GM23338 (cell line): ENCODE data around the gene POLR3E. TPM values are rescaled to one million over a fixed set of nuclear protein-coding genes. Genes with fewer than 3 reads are reported as not detected.

Experiments
- ATAC-seq: fragments of 200-7000 bp; cut with Tn5 transposase; 3 replicates; pipeline ENCODE4 v1.9.1; 2020
- DNase-seq: peaks from one replicate; pipeline ENCODE4 v3.0.0-alpha.2; 2015; ENCODE audit warnings: low spot score
- H2AFZ ChIP-seq: fragments of 200-600 bp; sonication (generic); 2 replicates; pipeline ENCODE4 v1.8.0; 2016; ENCODE audit warnings: antibody characterized with exemption, mild to moderate bottlenecking, moderate library complexity
- H3F3A ChIP-seq: fragments of 200-600 bp; sonication (generic); replicated peaks from 2 replicates; pipeline ENCODE4 v1.8.0; 2017; ENCODE audit warnings: antibody characterized with exemption, mixed run types, low read depth
- H3K27ac ChIP-seq: fragments of 200-600 bp; sonication (generic); 2 replicates; pipeline ENCODE4 v1.6.1; 2016; ENCODE audit warnings: low read depth
- H3K27me3 ChIP-seq: fragments of 200-600 bp; sonication (generic); 2 replicates; pipeline ENCODE4 v1.8.0; 2016; ENCODE audit warnings: mild to moderate bottlenecking, mixed run types, moderate library complexity; ENCODE audit not compliant: insufficient read depth
- H3K36me3 ChIP-seq: fragments of 200-600 bp; sonication (generic); 2 replicates; pipeline ENCODE4 v1.8.0; 2016; ENCODE audit warnings: mild to moderate bottlenecking; ENCODE audit not compliant: insufficient read depth
- H3K4me1 ChIP-seq: fragments of 200-600 bp; sonication (generic); 2 replicates; pipeline ENCODE4 v1.8.0; 2016; ENCODE audit warnings: mild to moderate bottlenecking, moderate library complexity; ENCODE audit not compliant: insufficient read depth
- H3K4me2 ChIP-seq: fragments of 200-600 bp; sonication (generic); 2 replicates; pipeline ENCODE4 v1.7.1; 2017; ENCODE audit warnings: mixed run types
- H3K4me3 ChIP-seq: fragments of 200-600 bp; sonication (generic); 2 replicates; pipeline ENCODE4 v1.6.1; 2016; ENCODE audit warnings: mixed run types
- H3K79me2 ChIP-seq: fragments of 200-600 bp; sonication (generic); replicated peaks from 2 replicates; pipeline ENCODE4 v1.8.0; 2017; ENCODE audit warnings: mild to moderate bottlenecking; ENCODE audit not compliant: insufficient read depth
- H3K9me2 ChIP-seq: fragments of 200-600 bp; sonication (generic); 2 replicates; pipeline ENCODE4 v1.8.0; 2017; ENCODE audit not compliant: insufficient read depth
- H4K20me1 ChIP-seq: fragments of 200-600 bp; sonication (generic); replicated peaks from 2 replicates; pipeline ENCODE4 v1.8.0; 2017; ENCODE audit warnings: mild to moderate bottlenecking; ENCODE audit not compliant: insufficient read depth
- H3K27ac Mint-ChIP-seq: 2 replicates; pipeline ENCODE4 v1.8.0; 2020; ENCODE audit warnings: inconsistent platforms, mild to moderate bottlenecking, moderate library complexity, mixed read lengths
- H3K27me3 Mint-ChIP-seq: 3 replicates; pipeline ENCODE4 v1.8.0; 2022; ENCODE audit warnings: low read depth, mild to moderate bottlenecking, moderate library complexity, mixed read lengths, inconsistent platforms; ENCODE audit not compliant: insufficient read depth, poor library complexity
- H3K36me3 Mint-ChIP-seq: 3 replicates; pipeline ENCODE4 v1.8.0; 2021; ENCODE audit warnings: low read depth, mild to moderate bottlenecking, inconsistent platforms, moderate library complexity, mixed read lengths
- H3K4me1 Mint-ChIP-seq: 3 replicates; pipeline ENCODE4 v1.8.0; 2020; ENCODE audit warnings: mild to moderate bottlenecking, inconsistent platforms, mixed read lengths
- H3K4me3 Mint-ChIP-seq: 3 replicates; pipeline ENCODE4 v1.8.0; 2021; ENCODE audit warnings: moderate library complexity, mild to moderate bottlenecking, inconsistent platforms, mixed read lengths
- H3K9me3 Mint-ChIP-seq: 3 replicates; pipeline ENCODE4 v1.8.0; 2020; ENCODE audit warnings: moderate library complexity, mild to moderate bottlenecking, inconsistent platforms, mixed read lengths
- CREB1 ChIP-seq: fragments of 250-450 bp; sonication (Bioruptor Pico); IDR thresholded peaks from 2 replicates; pipeline ENCODE4 v1.5.0; 2020; ENCODE audit warnings: low read depth, mild to moderate bottlenecking, moderate library complexity
- EZH2 ChIP-seq: fragments of 200-600 bp; sonication (generic); IDR thresholded peaks from one replicate; pipeline ENCODE4 v1.8.0; 2017; ENCODE audit warnings: antibody characterized with exemption, mild to moderate bottlenecking, low read depth; ENCODE audit not compliant: unreplicated experiment
- EZH2phosphoT487 ChIP-seq: fragments of 200-600 bp; sonication (generic); IDR thresholded peaks from one replicate; pipeline ENCODE4 v1.8.1; 2018; ENCODE audit warnings: antibody characterized with exemption; ENCODE audit not compliant: unreplicated experiment
- POLR2AphosphoS5 ChIP-seq: IDR thresholded peaks from 2 replicates; pipeline ENCODE4 v1.6.1; 2016; ENCODE audit warnings: antibody characterized with exemption, low read depth
- ZNF114 ChIP-seq: fragments of 250-450 bp; sonication (Bioruptor Pico); IDR thresholded peaks from 2 replicates; pipeline ENCODE4 v1.5.0; 2020; ENCODE audit warnings: mild to moderate bottlenecking, moderate library complexity
- polyA plus RNA-seq: library from polyadenylated mRNA; unstranded; fragments of >200 nt; fragmentation: Nextera tagmentation; extraction: Ambion mirVana; gene quantifications from 2 replicates; pipeline ENCODE4 v1.2.1, GENCODE V29; 2016
- total RNA-seq: library from RNA; depleted of rRNA; stranded (reverse); fragments of >200 nt; shearing (Covaris generic); gene quantifications from 2 replicates; pipeline ENCODE4 v1.2.3, GENCODE V29; 2014
- TF ChIP-seq, protein P1 (sequence below): fragments of 250-450 bp; sonication (Bioruptor Pico); IDR thresholded peaks from 2 replicates; pipeline ENCODE4 v1.5.0; 2020; ENCODE audit warnings: mild to moderate bottlenecking, moderate library complexity
- TF ChIP-seq, protein P2 (sequence below): IDR thresholded peaks from 2 replicates; pipeline ENCODE4 v1.6.1; 2016; ENCODE audit warnings: antibody characterized with exemption
- TF ChIP-seq, protein P3 (sequence below), 2 experiments: fragments of 200-600 bp in 1 of 2; sonication (generic) in 1 of 2; conservative IDR thresholded peaks; 2 replicates each; pipeline versions ENCODE4 v1.5.1 to v1.6.1; 2016 to 2017; ENCODE audit warnings: antibody characterized with exemption in 2 of 2, low read depth in 2 of 2, mild to moderate bottlenecking in 2 of 2, moderate library complexity in 1 of 2
- TF ChIP-seq, protein P4 (sequence below): IDR thresholded peaks from one replicate; pipeline ENCODE4 v1.6.1; 2018; ENCODE audit warnings: antibody characterized with exemption; ENCODE audit not compliant: unreplicated experiment

The POLR3E gene
- total and polyA plus RNA-seq, 2 experiments from 2014 or later, result 62.7 to 141 TPM

DNA sequence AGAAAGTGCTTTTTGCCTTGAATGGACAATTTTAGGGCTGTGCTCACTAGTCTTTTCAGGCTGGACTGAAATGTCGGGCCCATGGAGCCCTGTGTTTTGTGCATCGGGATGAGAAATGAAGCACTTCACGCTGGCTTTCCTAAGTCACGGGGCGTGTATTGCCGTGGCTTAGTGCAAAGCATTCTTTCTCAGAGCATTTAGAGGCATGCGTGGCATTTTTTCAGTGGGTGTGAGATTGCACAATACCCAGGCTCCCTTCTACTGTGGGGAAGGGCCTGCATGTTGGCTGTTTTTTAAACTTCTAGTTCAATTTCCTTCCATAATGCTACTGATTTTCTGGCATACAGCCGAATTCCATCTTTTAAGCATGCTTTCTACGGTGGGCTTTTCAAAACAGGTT is 12.6 kb upstream of the POLR3E start (continued):
- TF ChIP-seq, protein P1, sequence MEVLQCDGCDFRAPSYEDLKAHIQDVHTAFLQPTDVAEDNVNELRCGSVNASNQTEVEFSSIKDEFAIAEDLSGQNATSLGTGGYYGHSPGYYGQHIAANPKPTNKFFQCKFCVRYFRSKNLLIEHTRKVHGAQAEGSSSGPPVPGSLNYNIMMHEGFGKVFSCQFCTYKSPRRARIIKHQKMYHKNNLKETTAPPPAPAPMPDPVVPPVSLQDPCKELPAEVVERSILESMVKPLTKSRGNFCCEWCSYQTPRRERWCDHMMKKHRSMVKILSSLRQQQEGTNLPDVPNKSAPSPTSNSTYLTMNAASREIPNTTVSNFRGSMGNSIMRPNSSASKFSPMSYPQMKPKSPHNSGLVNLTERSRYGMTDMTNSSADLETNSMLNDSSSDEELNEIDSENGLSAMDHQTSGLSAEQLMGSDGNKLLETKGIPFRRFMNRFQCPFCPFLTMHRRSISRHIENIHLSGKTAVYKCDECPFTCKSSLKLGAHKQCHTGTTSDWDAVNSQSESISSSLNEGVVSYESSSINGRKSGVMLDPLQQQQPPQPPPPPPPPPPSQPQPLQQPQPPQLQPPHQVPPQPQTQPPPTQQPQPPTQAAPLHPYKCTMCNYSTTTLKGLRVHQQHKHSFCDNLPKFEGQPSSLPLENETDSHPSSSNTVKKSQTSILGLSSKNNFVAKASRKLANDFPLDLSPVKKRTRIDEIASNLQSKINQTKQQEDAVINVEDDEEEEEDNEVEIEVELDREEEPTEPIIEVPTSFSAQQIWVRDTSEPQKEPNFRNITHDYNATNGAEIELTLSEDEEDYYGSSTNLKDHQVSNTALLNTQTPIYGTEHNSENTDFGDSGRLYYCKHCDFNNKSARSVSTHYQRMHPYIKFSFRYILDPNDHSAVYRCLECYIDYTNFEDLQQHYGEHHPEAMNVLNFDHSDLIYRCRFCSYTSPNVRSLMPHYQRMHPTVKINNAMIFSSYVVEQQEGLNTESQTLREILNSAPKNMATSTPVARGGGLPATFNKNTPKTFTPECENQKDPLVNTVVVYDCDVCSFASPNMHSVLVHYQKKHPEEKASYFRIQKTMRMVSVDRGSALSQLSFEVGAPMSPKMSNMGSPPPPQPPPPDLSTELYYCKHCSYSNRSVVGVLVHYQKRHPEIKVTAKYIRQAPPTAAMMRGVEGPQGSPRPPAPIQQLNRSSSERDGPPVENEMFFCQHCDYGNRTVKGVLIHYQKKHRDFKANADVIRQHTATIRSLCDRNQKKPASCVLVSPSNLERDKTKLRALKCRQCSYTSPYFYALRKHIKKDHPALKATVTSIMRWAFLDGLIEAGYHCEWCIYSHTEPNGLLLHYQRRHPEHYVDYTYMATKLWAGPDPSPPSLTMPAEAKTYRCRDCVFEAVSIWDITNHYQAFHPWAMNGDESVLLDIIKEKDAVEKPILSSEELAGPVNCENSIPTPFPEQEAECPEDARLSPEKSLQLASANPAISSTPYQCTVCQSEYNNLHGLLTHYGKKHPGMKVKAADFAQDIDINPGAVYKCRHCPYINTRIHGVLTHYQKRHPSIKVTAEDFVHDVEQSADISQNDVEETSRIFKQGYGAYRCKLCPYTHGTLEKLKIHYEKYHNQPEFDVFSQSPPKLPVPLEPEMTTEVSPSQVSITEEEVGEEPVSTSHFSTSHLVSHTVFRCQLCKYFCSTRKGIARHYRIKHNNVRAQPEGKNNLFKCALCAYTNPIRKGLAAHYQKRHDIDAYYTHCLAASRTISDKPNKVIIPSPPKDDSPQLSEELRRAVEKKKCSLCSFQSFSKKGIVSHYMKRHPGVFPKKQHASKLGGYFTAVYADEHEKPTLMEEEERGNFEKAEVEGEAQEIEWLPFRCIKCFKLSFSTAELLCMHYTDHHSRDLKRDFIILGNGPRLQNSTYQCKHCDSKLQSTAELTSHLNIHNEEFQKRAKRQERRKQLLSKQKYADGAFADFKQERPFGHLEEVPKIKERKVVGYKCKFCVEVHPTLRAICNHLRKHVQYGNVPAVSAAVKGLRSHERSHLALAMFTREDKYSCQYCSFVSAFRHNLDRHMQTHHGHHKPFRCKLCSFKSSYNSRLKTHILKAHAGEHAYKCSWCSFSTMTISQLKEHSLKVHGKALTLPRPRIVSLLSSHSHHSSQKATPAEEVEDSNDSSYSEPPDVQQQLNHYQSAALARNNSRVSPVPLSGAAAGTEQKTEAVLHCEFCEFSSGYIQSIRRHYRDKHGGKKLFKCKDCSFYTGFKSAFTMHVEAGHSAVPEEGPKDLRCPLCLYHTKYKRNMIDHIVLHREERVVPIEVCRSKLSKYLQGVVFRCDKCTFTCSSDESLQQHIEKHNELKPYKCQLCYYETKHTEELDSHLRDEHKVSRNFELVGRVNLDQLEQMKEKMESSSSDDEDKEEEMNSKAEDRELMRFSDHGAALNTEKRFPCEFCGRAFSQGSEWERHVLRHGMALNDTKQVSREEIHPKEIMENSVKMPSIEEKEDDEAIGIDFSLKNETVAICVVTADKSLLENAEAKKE (CRISPR knock-in tag), result no peak
- TF ChIP-seq, protein P2, sequence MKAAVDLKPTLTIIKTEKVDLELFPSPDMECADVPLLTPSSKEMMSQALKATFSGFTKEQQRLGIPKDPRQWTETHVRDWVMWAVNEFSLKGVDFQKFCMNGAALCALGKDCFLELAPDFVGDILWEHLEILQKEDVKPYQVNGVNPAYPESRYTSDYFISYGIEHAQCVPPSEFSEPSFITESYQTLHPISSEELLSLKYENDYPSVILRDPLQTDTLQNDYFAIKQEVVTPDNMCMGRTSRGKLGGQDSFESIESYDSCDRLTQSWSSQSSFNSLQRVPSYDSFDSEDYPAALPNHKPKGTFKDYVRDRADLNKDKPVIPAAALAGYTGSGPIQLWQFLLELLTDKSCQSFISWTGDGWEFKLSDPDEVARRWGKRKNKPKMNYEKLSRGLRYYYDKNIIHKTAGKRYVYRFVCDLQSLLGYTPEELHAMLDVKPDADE, result no peak
- no peak for TF ChIP-seq ZNF114 (CRISPR knock-in tag)
- no peak for TF ChIP-seq POLR2AphosphoS5
- TF ChIP-seq, protein P3, sequence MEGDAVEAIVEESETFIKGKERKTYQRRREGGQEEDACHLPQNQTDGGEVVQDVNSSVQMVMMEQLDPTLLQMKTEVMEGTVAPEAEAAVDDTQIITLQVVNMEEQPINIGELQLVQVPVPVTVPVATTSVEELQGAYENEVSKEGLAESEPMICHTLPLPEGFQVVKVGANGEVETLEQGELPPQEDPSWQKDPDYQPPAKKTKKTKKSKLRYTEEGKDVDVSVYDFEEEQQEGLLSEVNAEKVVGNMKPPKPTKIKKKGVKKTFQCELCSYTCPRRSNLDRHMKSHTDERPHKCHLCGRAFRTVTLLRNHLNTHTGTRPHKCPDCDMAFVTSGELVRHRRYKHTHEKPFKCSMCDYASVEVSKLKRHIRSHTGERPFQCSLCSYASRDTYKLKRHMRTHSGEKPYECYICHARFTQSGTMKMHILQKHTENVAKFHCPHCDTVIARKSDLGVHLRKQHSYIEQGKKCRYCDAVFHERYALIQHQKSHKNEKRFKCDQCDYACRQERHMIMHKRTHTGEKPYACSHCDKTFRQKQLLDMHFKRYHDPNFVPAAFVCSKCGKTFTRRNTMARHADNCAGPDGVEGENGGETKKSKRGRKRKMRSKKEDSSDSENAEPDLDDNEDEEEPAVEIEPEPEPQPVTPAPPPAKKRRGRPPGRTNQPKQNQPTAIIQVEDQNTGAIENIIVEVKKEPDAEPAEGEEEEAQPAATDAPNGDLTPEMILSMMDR (conservative IDR thresholded peaks at IDR 0.05; ENCODE audit: low read depth in 2 of 2), result no peak
- TF ChIP-seq EZH2phosphoT487, result no peak

DNA sequence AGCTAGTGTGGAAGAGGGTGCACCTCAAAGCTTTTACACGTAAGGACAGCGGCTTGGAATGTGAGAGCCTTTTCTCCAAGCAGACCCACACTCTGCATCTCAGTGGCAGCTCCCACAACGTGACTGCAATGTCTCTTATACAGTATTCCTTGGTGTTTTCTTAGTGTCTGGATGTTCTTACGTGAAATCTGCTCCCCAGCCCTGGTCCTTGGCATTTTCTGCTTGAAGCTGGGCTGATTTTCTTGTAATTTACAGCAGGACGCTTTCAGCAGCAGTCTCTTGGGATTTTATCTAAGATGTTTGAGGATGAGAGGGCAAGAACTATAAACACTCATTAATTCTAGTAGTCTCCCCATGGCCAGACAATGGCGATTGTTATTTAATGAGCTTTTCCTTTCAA is 12.1 kb upstream of the POLR3E start:
- H3K9me2 ChIP-seq, result no peaks in the 10 kb centered on the region
- ATAC-seq (peak; percentile 51), DNase-seq (no peak)
- no peaks in the 10 kb centered on the region for H4K20me1 ChIP-seq
- Mint-ChIP-seq H3K27me3 (no peaks in the 10 kb centered on the region), H3K9me3 (peaks cover 6% of the 10 kb centered on the region; the same call in 2 of the 3 replicates), H3K4me3 (no peak overlapping the region), H3K4me1 (peaks cover 10% of the 10 kb centered on the region), H3K27ac (peak overlapping the region; percentile 66), H3K36me3 (peaks cover 43% of the 10 kb centered on the region)
- H3K4me1 ChIP-seq, result peaks cover 10% of the 10 kb centered on the region
- H3K36me3 ChIP-seq, result peaks cover 22% of the 10 kb centered on the region
- peaks cover 8% of the 10 kb centered on the region; the same call in 1 of the 2 replicates for H3F3A ChIP-seq
- H3K27me3 ChIP-seq, result no peaks in the 10 kb centered on the region
- no peaks in the 10 kb centered on the region for H3K79me2 ChIP-seq
- peak overlapping the region; percentile 46; the same call in 1 of the 2 replicates for H3K4me2 ChIP-seq
- TF ChIP-seq, protein P3 (conservative IDR thresholded peaks at IDR 0.05; ENCODE audit: low read depth in 2 of 2), result no peak
- no peak for TF ChIP-seq CREB1 (CRISPR knock-in tag)
- no peak for TF ChIP-seq POLR2AphosphoS5
- TF ChIP-seq EZH2phosphoT487, result no peak
- TF ChIP-seq, protein P4, sequence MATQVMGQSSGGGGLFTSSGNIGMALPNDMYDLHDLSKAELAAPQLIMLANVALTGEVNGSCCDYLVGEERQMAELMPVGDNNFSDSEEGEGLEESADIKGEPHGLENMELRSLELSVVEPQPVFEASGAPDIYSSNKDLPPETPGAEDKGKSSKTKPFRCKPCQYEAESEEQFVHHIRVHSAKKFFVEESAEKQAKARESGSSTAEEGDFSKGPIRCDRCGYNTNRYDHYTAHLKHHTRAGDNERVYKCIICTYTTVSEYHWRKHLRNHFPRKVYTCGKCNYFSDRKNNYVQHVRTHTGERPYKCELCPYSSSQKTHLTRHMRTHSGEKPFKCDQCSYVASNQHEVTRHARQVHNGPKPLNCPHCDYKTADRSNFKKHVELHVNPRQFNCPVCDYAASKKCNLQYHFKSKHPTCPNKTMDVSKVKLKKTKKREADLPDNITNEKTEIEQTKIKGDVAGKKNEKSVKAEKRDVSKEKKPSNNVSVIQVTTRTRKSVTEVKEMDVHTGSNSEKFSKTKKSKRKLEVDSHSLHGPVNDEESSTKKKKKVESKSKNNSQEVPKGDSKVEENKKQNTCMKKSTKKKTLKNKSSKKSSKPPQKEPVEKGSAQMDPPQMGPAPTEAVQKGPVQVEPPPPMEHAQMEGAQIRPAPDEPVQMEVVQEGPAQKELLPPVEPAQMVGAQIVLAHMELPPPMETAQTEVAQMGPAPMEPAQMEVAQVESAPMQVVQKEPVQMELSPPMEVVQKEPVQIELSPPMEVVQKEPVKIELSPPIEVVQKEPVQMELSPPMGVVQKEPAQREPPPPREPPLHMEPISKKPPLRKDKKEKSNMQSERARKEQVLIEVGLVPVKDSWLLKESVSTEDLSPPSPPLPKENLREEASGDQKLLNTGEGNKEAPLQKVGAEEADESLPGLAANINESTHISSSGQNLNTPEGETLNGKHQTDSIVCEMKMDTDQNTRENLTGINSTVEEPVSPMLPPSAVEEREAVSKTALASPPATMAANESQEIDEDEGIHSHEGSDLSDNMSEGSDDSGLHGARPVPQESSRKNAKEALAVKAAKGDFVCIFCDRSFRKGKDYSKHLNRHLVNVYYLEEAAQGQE, result no peak
- no peak for TF ChIP-seq EZH2
- no peak overlapping the region for H3K4me3 ChIP-seq
- no peak overlapping the region for H2AFZ ChIP-seq
- H3K27ac ChIP-seq, result peak overlapping the region; percentile 81
